DND-41 (cell line): ENCODE results near the gene CLDN2.

Experiments
- CTCF ChIP-seq: IDR thresholded peaks from 2 replicates; pipeline ENCODE4 v1.5.1; 2012; ENCODE audit warnings: borderline replicate concordance, low read length, moderate library complexity, mild to moderate bottlenecking; ENCODE audit not compliant: poor library complexity, severe bottlenecking; ENCODE audit errors: extremely low read depth
- EZH2 ChIP-seq: IDR thresholded peaks from 3 replicates; pipeline ENCODE4 v1.6.1; 2012; ENCODE audit warnings: borderline replicate concordance, low read depth, mild to moderate bottlenecking, moderate library complexity, low read length, inconsistent platforms; ENCODE audit not compliant: severe bottlenecking

DNA sequence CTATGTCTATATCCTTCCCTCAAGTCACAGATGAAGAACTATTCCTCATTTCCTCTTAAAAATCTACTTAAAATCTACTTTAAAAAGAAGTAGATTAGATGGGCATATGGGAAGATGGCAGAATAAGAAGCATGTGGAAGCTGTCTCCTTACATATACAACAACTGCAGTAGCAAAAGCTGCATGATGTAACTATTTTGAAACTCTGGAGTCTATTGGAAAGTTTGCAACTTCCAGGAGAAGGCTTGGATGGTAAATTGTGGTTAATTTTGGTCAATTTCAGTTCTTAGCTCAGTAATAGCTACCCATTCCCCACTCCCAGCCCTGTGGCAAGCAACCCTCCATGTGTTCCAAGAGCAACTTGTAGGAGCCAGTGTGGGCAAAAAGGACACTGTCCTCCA is 42.9 kb downstream of the CLDN2 start:
- no peak for TF ChIP-seq CTCF
- TF ChIP-seq EZH2, result no peak
